ENCODE measurements around the gene PRR5L.

PRR5L gene

GRCh38 chr11:36398231-36398953, 102.3 kb downstream of the PRR5L start:
- Histone ChIP-seq H3K4me1 (ENCODE audit: control insufficient read depth in 1 of 2, insufficient read depth in 2 of 2, low read length in 2 of 2) (peaks cover under 1 to 14% of the 10 kb centered on the region in 2 donors), H3K9ac (ENCODE audit: low read depth in 1 of 2, low read length in 2 of 2) (no peak overlapping the region), H3K27ac (ENCODE audit: low read depth, low read length) (no peak overlapping the region), H3K36me3 (ENCODE audit: control insufficient read depth in 1 of 2, insufficient read depth in 2 of 2, low read length in 2 of 2) (peaks cover 7 to 29% of the 10 kb centered on the region in 2 donors), H3K9me3 (ENCODE audit: control insufficient read depth in 1 of 2, low read length in 2 of 2) (no peaks in the 10 kb centered on the region), H3K4me3 (ENCODE audit: low read depth in 1 of 2, low read length in 2 of 2) (no peak overlapping the region), H3K27me3 (ENCODE audit: control insufficient read depth in 1 of 2, insufficient read depth in 2 of 2, low read length in 2 of 2) (no peaks in the 10 kb centered on the region)

DNA sequence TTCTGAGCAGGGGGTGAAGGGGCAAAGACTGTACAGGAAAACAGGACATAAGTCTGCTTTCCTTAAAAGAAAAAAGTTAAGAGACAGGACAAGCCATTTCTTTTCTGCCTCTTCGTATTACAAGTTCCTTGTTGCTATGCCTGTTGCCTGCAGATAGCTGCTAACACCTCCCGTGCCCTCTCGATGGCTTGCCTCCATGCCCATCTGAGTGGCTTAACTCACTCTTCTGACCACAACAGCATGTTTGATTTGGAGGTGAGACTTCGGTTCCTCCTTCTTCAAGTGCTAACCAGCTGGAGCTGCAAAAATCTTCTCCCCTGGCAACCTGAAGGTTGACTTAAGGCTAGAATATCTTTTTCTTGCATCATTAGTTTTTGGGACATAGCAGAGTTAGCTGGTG, 103.1 kb downstream of the PRR5L start:
- Histone ChIP-seq H3K4me1 (ENCODE audit: control insufficient read depth in 1 of 2, insufficient read depth in 2 of 2, low read length in 2 of 2) (peaks cover 6 to 21% of the 10 kb centered on the region in 2 donors), H3K27ac (ENCODE audit: low read depth, low read length) (no peak overlapping the region), H3K9me3 (ENCODE audit: control insufficient read depth in 1 of 2, low read length in 2 of 2) (no peaks in the 10 kb centered on the region), H3K36me3 (ENCODE audit: control insufficient read depth in 1 of 2, insufficient read depth in 2 of 2, low read length in 2 of 2) (peaks cover 7 to 28% of the 10 kb centered on the region in 2 donors), H3K27me3 (ENCODE audit: control insufficient read depth in 1 of 2, insufficient read depth in 2 of 2, low read length in 2 of 2) (no peaks in the 10 kb centered on the region), H3K4me3 (ENCODE audit: low read depth in 1 of 2, low read length in 2 of 2) (no peak overlapping the region), H3K9ac (ENCODE audit: low read depth in 1 of 2, low read length in 2 of 2) (no peak overlapping the region)

GRCh38 chr11:36399745-36400144, 103.7 kb downstream of the PRR5L start:
- peaks cover 6 to 25% of the 10 kb centered on the region in 2 donors for H3K4me1 ChIP-seq (ENCODE audit: control insufficient read depth in 1 of 2, insufficient read depth in 2 of 2, low read length in 2 of 2)
- no peak overlapping the region for H3K4me3 ChIP-seq (ENCODE audit: low read depth in 1 of 2, low read length in 2 of 2)
- no peak overlapping the region for H3K27ac ChIP-seq (ENCODE audit: low read depth, low read length)
- H3K36me3 ChIP-seq (ENCODE audit: control insufficient read depth in 1 of 2, insufficient read depth in 2 of 2, low read length in 2 of 2): peaks cover 7 to 25% of the 10 kb centered on the region in 2 donors
- H3K9me3 ChIP-seq (ENCODE audit: control insufficient read depth in 1 of 2, low read length in 2 of 2): no peaks in the 10 kb centered on the region
- no peak overlapping the region for H3K9ac ChIP-seq (ENCODE audit: low read depth in 1 of 2, low read length in 2 of 2)
- no peaks in the 10 kb centered on the region for H3K27me3 ChIP-seq (ENCODE audit: control insufficient read depth in 1 of 2, insufficient read depth in 2 of 2, low read length in 2 of 2)

DNA sequence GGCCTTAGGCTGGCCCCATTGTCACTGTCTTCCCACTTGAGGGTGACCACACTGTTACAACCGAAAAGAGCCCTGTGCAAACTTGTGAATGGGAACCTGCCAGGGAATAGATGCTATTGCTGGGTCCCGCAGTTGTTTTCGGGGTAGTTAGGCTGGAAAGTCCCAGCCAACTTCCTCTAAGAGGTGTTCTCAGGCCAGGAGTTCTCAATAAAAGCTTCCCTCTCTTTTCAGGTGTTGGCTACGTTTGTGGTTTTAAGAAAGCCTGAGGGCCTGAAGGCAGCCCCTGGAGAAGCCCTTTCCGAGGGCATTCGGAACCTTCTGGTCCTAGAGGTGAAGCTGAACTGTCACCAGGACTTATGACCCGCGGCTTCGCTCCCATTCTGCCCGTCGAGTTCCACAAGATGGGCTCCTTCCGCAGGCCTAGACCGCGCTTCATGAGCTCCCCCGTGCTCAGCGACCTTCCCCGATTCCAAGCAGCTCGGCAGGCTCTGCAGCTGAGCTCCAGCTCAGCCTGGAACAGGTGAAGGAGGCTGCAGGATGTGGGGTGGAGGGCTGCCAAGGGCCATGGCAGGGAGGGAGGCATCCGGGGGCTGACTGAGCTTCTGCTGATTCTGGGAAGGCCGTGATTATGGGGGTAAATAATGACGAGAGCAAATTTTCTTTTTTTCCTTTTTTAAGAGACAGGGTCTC, 104.8 kb downstream of the PRR5L start:
- Histone ChIP-seq H3K9ac (ENCODE audit: low read depth in 1 of 2, low read length in 2 of 2) (no peak overlapping the region), H3K4me1 (ENCODE audit: control insufficient read depth in 1 of 2, insufficient read depth in 2 of 2, low read length in 2 of 2) (peaks cover 6 to 26% of the 10 kb centered on the region in 2 donors), H3K36me3 (ENCODE audit: control insufficient read depth in 1 of 2, insufficient read depth in 2 of 2, low read length in 2 of 2) (peaks cover 13 to 25% of the 10 kb centered on the region in 2 donors), H3K27me3 (ENCODE audit: control insufficient read depth in 1 of 2, insufficient read depth in 2 of 2, low read length in 2 of 2) (no peaks in the 10 kb centered on the region), H3K4me3 (ENCODE audit: low read depth in 1 of 2, low read length in 2 of 2) (no peak overlapping the region), H3K9me3 (ENCODE audit: control insufficient read depth in 1 of 2, low read length in 2 of 2) (no peaks in the 10 kb centered on the region), H3K27ac (ENCODE audit: low read depth, low read length) (no peak overlapping the region)

GRCh38 chr11:36402568-36403170, 106.6 kb downstream of the PRR5L start:
- H3K4me3 ChIP-seq (ENCODE audit: low read depth in 1 of 2, low read length in 2 of 2): no peak overlapping the region
- peaks cover 13 to 19% of the 10 kb centered on the region in 2 donors for H3K36me3 ChIP-seq (ENCODE audit: control insufficient read depth in 1 of 2, insufficient read depth in 2 of 2, low read length in 2 of 2)
- H3K27ac ChIP-seq (ENCODE audit: low read depth, low read length): no peak overlapping the region

GRCh38 chr11:36403661-36404060, 107.6 kb downstream of the PRR5L start:
- H3K9ac ChIP-seq (ENCODE audit: low read depth in 1 of 2, low read length in 2 of 2): no peak overlapping the region
- H3K4me1 ChIP-seq (ENCODE audit: control insufficient read depth in 1 of 2, insufficient read depth in 2 of 2, low read length in 2 of 2): peaks cover 6 to 26% of the 10 kb centered on the region in 2 donors
- no peak overlapping the region for H3K4me3 ChIP-seq (ENCODE audit: low read depth in 1 of 2, low read length in 2 of 2)
- H3K27ac ChIP-seq (ENCODE audit: low read depth, low read length): no peak overlapping the region
- peaks cover 8 to 12% of the 10 kb centered on the region in 2 donors for H3K36me3 ChIP-seq (ENCODE audit: control insufficient read depth in 1 of 2, insufficient read depth in 2 of 2, low read length in 2 of 2)
- no peaks in the 10 kb centered on the region for H3K27me3 ChIP-seq (ENCODE audit: control insufficient read depth in 1 of 2, insufficient read depth in 2 of 2, low read length in 2 of 2)
- no peaks in the 10 kb centered on the region for H3K9me3 ChIP-seq (ENCODE audit: control insufficient read depth in 1 of 2, low read length in 2 of 2)

More at GRCh38 chr11:36402568-36403170, 106.6 kb downstream of the PRR5L start:
- Histone ChIP-seq H3K9ac (ENCODE audit: low read depth in 1 of 2, low read length in 2 of 2) (no peak overlapping the region), H3K4me1 (ENCODE audit: control insufficient read depth in 1 of 2, insufficient read depth in 2 of 2, low read length in 2 of 2) (peaks cover 6 to 26% of the 10 kb centered on the region in 2 donors), H3K27me3 (ENCODE audit: control insufficient read depth in 1 of 2, insufficient read depth in 2 of 2, low read length in 2 of 2) (no peaks in the 10 kb centered on the region), H3K9me3 (ENCODE audit: control insufficient read depth in 1 of 2, low read length in 2 of 2) (no peaks in the 10 kb centered on the region)

GRCh38 chr11:36404831-36405230, 108.7 kb downstream of the PRR5L start:
- no peak overlapping the region for H3K4me3 ChIP-seq (ENCODE audit: low read depth in 1 of 2, low read length in 2 of 2)
- no peak overlapping the region for H3K9ac ChIP-seq (ENCODE audit: low read depth in 1 of 2, low read length in 2 of 2)
- H3K36me3 ChIP-seq (ENCODE audit: control insufficient read depth in 1 of 2, insufficient read depth in 2 of 2, low read length in 2 of 2): peaks cover 5 to 13% of the 10 kb centered on the region in 2 donors
- H3K9me3 ChIP-seq (ENCODE audit: control insufficient read depth in 1 of 2, low read length in 2 of 2): no peaks in the 10 kb centered on the region
- H3K27ac ChIP-seq (ENCODE audit: low read depth, low read length): no peak overlapping the region
- no peaks in the 10 kb centered on the region for H3K27me3 ChIP-seq (ENCODE audit: control insufficient read depth in 1 of 2, insufficient read depth in 2 of 2, low read length in 2 of 2)
- H3K4me1 ChIP-seq (ENCODE audit: control insufficient read depth in 1 of 2, insufficient read depth in 2 of 2, low read length in 2 of 2): peaks cover 16 to 22% of the 10 kb centered on the region in 2 donors

DNA sequence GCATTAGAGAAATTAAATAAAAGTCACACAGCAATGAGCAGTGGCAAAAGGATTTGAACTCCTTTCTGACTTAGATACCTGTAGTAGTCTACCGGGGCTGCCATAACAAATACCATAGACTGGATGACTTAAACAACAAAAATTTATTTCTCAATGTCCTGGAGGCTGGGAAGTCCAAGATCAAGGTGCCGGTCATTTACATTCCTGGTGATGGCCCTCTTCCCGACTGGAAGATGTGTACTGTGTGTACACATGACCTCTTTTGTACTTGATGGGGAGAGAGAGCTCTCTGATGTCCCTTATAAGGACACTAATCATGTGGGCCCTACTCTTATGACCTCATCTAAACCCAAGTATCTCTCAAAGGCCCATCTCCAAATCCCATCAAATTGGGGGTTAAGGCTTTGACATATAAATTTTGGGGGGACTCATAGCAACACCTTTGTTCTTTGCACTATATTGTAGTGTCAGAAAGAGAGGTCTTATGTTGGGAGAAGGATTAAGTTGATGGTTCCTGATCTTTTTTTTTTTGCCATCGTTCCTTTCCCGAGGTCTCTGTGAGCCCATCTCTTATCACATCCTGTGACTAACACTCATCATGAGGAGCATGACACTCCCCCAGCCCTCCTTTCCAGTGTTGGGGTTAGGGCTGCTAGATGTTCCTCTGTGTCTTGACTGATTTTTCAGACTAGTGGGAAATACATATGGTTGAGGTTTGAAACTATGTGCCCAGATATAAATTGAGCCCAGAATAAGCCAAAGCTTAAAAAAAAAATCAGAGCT, 109.7 kb downstream of the PRR5L start:
- Histone ChIP-seq H3K4me1 (ENCODE audit: control insufficient read depth in 1 of 2, insufficient read depth in 2 of 2, low read length in 2 of 2) (peaks cover 22 to 29% of the 10 kb centered on the region in 2 donors), H3K27ac (ENCODE audit: low read depth, low read length) (no peak overlapping the region), H3K36me3 (ENCODE audit: control insufficient read depth in 1 of 2, insufficient read depth in 2 of 2, low read length in 2 of 2) (peaks cover 5 to 15% of the 10 kb centered on the region in 2 donors), H3K4me3 (ENCODE audit: low read depth in 1 of 2, low read length in 2 of 2) (no peak overlapping the region), H3K9ac (ENCODE audit: low read depth in 1 of 2, low read length in 2 of 2) (no peak overlapping the region), H3K27me3 (ENCODE audit: control insufficient read depth in 1 of 2, insufficient read depth in 2 of 2, low read length in 2 of 2) (no peaks in the 10 kb centered on the region), H3K9me3 (ENCODE audit: control insufficient read depth in 1 of 2, low read length in 2 of 2) (no peaks in the 10 kb centered on the region)

DNA sequence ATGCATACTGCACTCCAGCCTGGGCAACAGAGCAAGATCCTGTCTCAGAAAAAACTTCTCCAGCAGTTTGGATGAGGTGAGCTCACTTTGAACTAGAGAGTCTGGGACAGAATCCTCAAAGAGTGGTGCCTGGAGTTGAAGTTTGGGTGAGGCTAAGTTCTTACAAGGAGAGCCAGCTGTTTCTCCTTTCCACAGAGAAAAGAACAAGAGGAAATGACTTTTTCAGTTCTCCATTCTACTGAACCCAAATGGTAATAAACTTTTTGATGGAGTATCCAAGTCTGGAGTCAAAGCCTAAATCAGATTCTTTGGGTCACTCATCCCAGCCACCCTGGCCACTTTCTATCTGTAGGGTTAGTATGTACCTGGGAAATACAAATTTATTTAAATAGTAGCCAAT, 111.3 kb downstream of the PRR5L start:
- H3K36me3 ChIP-seq (ENCODE audit: control insufficient read depth in 1 of 2, insufficient read depth in 2 of 2, low read length in 2 of 2): peaks cover 5 to 7% of the 10 kb centered on the region in 2 donors

More for the DNA sequence above, 111.3 kb downstream of the PRR5L start:
- H3K27me3 ChIP-seq (ENCODE audit: control insufficient read depth in 1 of 2, insufficient read depth in 2 of 2, low read length in 2 of 2): no peaks in the 10 kb centered on the region
- no peaks in the 10 kb centered on the region for H3K9me3 ChIP-seq (ENCODE audit: control insufficient read depth in 1 of 2, low read length in 2 of 2)
- no peak overlapping the region for H3K27ac ChIP-seq (ENCODE audit: low read depth, low read length)
- peaks cover 22 to 31% of the 10 kb centered on the region in 2 donors for H3K4me1 ChIP-seq (ENCODE audit: control insufficient read depth in 1 of 2, insufficient read depth in 2 of 2, low read length in 2 of 2)
- no peak overlapping the region for H3K4me3 ChIP-seq (ENCODE audit: low read depth in 1 of 2, low read length in 2 of 2)
- H3K9ac ChIP-seq (ENCODE audit: low read depth in 1 of 2, low read length in 2 of 2): no peak overlapping the region
